ENCODE data around the gene PLCB4.

DNA sequence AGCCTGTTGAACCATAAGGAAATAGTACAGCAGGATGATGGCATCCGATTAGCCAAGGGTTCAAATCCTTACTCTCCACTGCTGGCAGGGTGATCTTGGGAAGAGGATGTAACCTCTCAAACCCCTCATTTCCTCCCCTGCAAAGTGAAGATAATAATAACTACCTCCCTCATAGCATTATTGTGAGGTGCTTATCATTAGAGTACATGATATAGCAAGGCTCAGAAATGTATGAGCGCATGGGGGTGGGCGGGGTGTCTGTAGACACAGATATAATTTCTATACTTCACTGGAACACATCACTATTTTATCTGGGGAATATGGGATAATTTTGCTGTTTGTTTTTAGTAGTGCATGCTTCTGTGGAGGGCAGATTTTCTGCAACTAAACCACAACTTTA, 355.7 kb downstream of the PLCB4 start:
- TF ChIP-seq POLR2A (IDR thresholded peaks at IDR 0.05), result no peak
- TF ChIP-seq, protein P1, sequence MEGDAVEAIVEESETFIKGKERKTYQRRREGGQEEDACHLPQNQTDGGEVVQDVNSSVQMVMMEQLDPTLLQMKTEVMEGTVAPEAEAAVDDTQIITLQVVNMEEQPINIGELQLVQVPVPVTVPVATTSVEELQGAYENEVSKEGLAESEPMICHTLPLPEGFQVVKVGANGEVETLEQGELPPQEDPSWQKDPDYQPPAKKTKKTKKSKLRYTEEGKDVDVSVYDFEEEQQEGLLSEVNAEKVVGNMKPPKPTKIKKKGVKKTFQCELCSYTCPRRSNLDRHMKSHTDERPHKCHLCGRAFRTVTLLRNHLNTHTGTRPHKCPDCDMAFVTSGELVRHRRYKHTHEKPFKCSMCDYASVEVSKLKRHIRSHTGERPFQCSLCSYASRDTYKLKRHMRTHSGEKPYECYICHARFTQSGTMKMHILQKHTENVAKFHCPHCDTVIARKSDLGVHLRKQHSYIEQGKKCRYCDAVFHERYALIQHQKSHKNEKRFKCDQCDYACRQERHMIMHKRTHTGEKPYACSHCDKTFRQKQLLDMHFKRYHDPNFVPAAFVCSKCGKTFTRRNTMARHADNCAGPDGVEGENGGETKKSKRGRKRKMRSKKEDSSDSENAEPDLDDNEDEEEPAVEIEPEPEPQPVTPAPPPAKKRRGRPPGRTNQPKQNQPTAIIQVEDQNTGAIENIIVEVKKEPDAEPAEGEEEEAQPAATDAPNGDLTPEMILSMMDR (IDR thresholded peaks at IDR 0.05), result no peak
